HG03521 (cell line): ENCODE data around the gene FOXL1.

Experiments
- ATAC-seq: cut with Tn5 transposase; IDR thresholded peaks from one replicate; pipeline ENCODE4 v1.9.1; 2021; ENCODE audit warnings: mild to moderate bottlenecking, moderate library complexity; ENCODE audit not compliant: unreplicated experiment

The FOXL1 gene

GRCh38 chr16:86625821-86626220 lies 47.5 kb downstream of the FOXL1 start:
- ATAC-seq = no peak

- no peak for ATAC-seq
These were observed 47.9 kb downstream of the FOXL1 start for GRCh38 chr16:86626284-86626683.

GRCh38 chr16:86626966-86627365 lies 48.6 kb downstream of the FOXL1 start:
- ATAC-seq = no peak

GRCh38 chr16:86628614-86629013 lies 50.3 kb downstream of the FOXL1 start:
- no peak for ATAC-seq

GRCh38 chr16:86630471-86630870 lies 52.1 kb downstream of the FOXL1 start:
- no peak for ATAC-seq

- no peak for ATAC-seq
These were observed 53.1 kb downstream of the FOXL1 start for GRCh38 chr16:86631444-86631843.
